ENCODE measurements around the gene PCSK5.

DNA sequence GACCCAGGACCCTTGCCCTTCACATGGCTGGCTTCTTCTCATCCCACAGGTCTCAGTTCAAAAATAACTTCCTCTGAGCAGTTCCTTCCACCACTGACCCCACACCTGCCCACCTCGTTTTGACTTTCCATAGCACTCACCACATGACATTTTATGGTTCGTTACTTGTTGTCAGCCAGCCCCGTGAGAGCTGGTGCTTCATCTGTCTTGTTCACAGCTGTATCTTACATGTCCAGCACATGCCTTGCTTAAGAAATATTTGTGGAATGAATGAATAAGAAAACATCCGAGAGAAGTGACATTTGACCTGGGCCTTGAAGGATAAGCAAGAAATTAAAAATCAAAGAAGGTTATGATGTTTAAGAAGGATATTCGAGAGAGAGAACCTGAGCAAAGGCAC lies 309.8 kb downstream of the PCSK5 start:
- TF ChIP-seq, protein P1, sequence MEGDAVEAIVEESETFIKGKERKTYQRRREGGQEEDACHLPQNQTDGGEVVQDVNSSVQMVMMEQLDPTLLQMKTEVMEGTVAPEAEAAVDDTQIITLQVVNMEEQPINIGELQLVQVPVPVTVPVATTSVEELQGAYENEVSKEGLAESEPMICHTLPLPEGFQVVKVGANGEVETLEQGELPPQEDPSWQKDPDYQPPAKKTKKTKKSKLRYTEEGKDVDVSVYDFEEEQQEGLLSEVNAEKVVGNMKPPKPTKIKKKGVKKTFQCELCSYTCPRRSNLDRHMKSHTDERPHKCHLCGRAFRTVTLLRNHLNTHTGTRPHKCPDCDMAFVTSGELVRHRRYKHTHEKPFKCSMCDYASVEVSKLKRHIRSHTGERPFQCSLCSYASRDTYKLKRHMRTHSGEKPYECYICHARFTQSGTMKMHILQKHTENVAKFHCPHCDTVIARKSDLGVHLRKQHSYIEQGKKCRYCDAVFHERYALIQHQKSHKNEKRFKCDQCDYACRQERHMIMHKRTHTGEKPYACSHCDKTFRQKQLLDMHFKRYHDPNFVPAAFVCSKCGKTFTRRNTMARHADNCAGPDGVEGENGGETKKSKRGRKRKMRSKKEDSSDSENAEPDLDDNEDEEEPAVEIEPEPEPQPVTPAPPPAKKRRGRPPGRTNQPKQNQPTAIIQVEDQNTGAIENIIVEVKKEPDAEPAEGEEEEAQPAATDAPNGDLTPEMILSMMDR (IDR thresholded peaks at IDR 0.05; ENCODE audit: insufficient read depth, low read length, poor library complexity, severe bottlenecking) = no peak
- TF ChIP-seq EZH2phosphoT487 (conservative IDR thresholded peaks at IDR 0.05; ENCODE audit: low read length) = no peak
